IPS-15b (cell line): ENCODE data around the gene NUFIP2.
"Not testable (repeated sequence)": the region's sequence is repeated elsewhere in the genome, so short reads cannot be mapped to it uniquely, and the experiment has no call there.

ENCODE experiments used
- H3K27me3 ChIP-seq: one replicate; pipeline ENCODE4 v1.6.1; 2013; ENCODE audit warnings: low read length; ENCODE audit not compliant: control insufficient read depth, insufficient read depth
- H3K36me3 ChIP-seq: one replicate; pipeline ENCODE4 v1.6.1; 2013; ENCODE audit warnings: low read length; ENCODE audit not compliant: control insufficient read depth, insufficient read depth
- H3K4me1 ChIP-seq: one replicate; pipeline ENCODE4 v1.6.1; 2013; ENCODE audit warnings: mild to moderate bottlenecking, low read length; ENCODE audit not compliant: control insufficient read depth, insufficient read depth
- H3K4me3 ChIP-seq: one replicate; pipeline ENCODE4 v1.5.1; 2013; ENCODE audit warnings: low read depth, low read length
- H3K9ac ChIP-seq: one replicate; pipeline ENCODE4 v1.6.1; 2013; ENCODE audit warnings: low read depth, mild to moderate bottlenecking, low read length
- H3K9me3 ChIP-seq: one replicate; pipeline ENCODE4 v1.6.1; 2013; ENCODE audit warnings: mild to moderate bottlenecking, low read length; ENCODE audit not compliant: control insufficient read depth, insufficient read depth

NUFIP2 gene

DNA sequence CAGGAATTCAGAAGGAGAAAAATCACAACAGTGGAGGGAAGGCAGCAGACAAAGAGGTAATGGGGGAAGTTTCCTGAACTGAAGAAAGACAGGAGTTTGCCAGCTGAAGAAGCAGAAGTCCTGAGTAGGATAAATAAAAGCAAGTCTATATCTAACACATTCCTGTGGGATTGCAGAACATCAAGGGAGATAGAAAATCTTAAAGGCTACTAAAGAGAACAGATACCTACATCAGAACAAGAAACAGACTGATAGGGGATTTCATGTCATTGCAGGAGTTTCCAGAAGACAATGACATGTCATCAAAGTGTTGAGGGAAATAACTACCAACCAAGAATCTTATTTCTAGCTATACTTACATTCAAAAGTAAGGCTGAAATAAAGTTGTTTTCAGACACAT lies 68.6 kb downstream of the NUFIP2 start:
- Histone ChIP-seq H3K36me3 (no peaks in the 10 kb centered on the region), H3K9me3 (no peaks in the 10 kb centered on the region), H3K4me3 (no peak overlapping the region), H3K27me3 (no peaks in the 10 kb centered on the region), H3K4me1 (no peaks in the 10 kb centered on the region), H3K9ac (no peak overlapping the region)

DNA sequence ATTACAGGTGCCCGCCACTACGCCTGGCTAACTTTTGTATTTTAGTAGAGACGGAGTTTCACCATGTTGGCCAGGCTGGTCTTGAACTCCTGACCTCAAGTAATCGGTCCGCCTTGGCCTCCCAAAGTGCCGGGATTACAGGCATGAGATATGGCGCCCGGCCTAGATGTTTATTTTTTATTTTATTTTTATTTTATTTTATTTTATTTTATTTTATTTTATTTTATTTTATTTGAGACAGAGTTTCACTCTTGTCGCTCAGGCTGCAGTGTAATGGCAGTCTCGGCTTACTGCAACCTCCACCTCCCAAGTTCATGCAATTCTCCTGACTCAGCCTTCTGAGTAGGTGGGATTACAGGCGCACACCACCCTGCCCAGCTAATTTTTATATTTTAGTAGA lies 72.6 kb downstream of the NUFIP2 start:
- H3K9me3 ChIP-seq, H3K4me1 ChIP-seq, H3K36me3 ChIP-seq, H3K9ac ChIP-seq, H3K27me3 ChIP-seq, H3K4me3 ChIP-seq: not testable (repeated sequence)

- Histone ChIP-seq H3K9me3 (no peaks in the 10 kb centered on the region), H3K27me3 (no peaks in the 10 kb centered on the region), H3K4me3 (no peak overlapping the region), H3K4me1 (no peaks in the 10 kb centered on the region), H3K36me3 (no peaks in the 10 kb centered on the region), H3K9ac (no peak overlapping the region)
Measured at GRCh38 chr17:29219378-29220047, 74.4 kb downstream of the NUFIP2 start.

DNA sequence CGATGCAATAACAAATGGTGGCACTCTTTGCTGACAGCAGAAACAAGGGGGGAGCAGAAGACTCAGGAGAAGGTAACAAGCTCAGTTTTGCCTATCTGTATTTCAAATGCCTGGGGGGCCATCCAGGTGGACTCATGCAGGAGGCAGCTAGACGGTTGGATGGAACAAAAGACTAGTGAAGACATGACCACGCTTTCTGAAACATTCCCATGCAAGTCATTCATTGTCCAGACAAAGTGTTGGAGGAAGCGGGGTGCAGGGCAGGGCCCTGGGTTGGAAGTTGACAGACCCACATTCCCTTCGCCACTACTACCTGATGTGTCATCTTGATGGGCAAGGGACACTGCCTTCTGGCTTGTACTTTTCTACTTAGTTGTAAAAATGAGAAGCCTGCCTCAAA lies 77.1 kb downstream of the NUFIP2 start:
- Histone ChIP-seq H3K4me3 (no peak overlapping the region), H3K4me1 (no peaks in the 10 kb centered on the region)

DNA sequence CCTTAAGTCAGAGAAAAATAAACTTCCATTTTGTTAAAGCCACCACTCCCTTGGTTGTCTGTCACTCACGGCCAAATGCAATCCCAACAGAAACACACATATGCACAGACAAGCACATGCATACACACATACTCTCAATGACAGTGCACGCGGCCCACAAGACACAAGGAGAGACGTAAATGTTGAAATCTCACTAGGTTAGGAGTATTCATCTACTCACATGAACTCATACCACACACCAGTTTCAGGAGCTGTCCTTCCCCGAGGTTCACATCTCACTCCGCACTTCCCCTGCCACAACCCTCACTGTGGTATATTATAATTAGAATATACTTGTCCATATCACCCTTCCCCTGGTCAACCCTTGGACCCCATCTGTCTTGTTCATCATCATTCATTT lies 77.8 kb downstream of the NUFIP2 start:
- H3K27me3 ChIP-seq, result no peaks in the 10 kb centered on the region
- no peaks in the 10 kb centered on the region for H3K36me3 ChIP-seq
- no peak overlapping the region for H3K4me3 ChIP-seq
- no peak overlapping the region for H3K9ac ChIP-seq
- no peaks in the 10 kb centered on the region for H3K9me3 ChIP-seq
- no peaks in the 10 kb centered on the region for H3K4me1 ChIP-seq

More for the DNA sequence above, 77.1 kb downstream of the NUFIP2 start:
- Histone ChIP-seq H3K36me3 (no peaks in the 10 kb centered on the region), H3K27me3 (no peaks in the 10 kb centered on the region), H3K9ac (no peak overlapping the region), H3K9me3 (no peaks in the 10 kb centered on the region)

- H3K9ac ChIP-seq, result no peak overlapping the region
- H3K27me3 ChIP-seq, result no peaks in the 10 kb centered on the region
- H3K4me1 ChIP-seq, result no peaks in the 10 kb centered on the region
- no peaks in the 10 kb centered on the region for H3K9me3 ChIP-seq
- no peaks in the 10 kb centered on the region for H3K36me3 ChIP-seq
- no peak overlapping the region for H3K4me3 ChIP-seq
Measured at GRCh38 chr17:29215717-29216116, 78.2 kb downstream of the NUFIP2 start.

DNA sequence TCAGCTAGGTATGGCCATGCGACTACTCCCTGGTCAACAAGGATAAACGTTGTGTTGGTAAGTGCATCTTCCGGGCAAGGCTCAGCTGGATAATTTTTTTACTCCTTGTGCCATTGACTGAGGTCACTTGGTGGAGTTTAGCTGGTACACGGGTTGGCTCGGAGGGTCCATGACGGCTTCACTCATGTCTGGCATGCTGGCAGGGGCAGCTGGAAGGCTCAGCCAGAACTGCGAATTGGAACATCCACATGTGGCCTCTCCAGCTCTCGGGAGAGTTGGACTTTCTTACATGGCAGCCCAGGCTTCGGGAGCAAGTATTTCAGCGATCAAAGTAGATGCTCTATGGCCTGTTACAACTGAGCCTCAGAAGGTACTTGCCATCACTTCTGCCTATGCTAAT lies 78.8 kb downstream of the NUFIP2 start:
- H3K4me3 ChIP-seq, result no peak overlapping the region
- H3K27me3 ChIP-seq, result no peaks in the 10 kb centered on the region
- H3K9me3 ChIP-seq, result no peaks in the 10 kb centered on the region
- H3K9ac ChIP-seq, result no peak overlapping the region
- H3K36me3 ChIP-seq, result no peaks in the 10 kb centered on the region
- H3K4me1 ChIP-seq, result no peaks in the 10 kb centered on the region

DNA sequence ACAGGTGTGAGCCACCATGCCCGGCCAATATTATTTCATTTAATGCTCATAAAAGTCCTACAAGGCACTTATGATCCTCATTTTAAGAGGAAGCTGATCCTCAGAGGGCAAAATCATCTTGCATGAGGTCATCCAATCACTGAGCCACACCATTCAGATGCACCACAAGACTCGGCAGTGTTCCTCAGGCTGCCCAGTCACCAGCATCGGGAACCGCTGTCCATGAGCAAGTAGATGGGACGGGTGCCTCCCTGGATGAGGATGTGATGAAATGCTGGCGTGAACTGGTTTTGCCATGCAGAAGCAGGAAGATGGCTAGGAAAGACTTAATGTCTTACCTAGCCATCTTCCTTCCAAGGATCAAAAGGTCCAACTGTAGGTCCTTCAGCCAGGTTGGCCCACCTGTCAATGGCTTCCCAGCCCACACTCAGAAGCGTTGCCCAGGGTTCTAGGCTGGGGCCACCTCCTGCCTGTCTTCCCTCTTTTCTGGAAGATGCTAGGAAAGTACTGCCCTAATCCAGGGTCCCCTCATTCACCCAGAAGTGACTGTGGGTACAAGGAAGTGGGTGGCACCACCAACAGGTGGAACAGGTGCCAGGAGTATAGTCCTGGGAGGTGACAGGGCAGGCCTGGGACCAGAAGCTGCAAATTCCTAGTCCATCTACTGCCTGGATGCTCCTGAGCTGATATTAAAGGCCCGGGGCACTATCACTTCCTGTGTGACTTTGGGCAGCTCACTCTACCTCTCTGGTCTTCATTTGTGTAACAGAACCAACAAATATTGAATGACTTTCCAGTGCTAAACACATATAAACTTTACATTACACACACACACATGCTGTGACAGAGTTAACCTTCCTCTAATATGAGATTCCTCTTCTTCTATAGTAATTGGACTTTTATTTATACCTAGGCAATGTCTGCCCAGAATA lies 79.5 kb downstream of the NUFIP2 start:
- Histone ChIP-seq H3K4me3 (no peak overlapping the region), H3K9ac (no peak overlapping the region), H3K36me3 (no peaks in the 10 kb centered on the region), H3K27me3 (no peaks in the 10 kb centered on the region), H3K4me1 (no peaks in the 10 kb centered on the region), H3K9me3 (no peaks in the 10 kb centered on the region)

- Histone ChIP-seq H3K36me3 (no peaks in the 10 kb centered on the region), H3K4me3 (no peak overlapping the region), H3K9me3 (no peaks in the 10 kb centered on the region), H3K4me1 (no peaks in the 10 kb centered on the region), H3K27me3 (no peaks in the 10 kb centered on the region), H3K9ac (no peak overlapping the region)
Measured at GRCh38 chr17:29212681-29213121, 81.2 kb downstream of the NUFIP2 start.

- no peaks in the 10 kb centered on the region for H3K27me3 ChIP-seq
- H3K36me3 ChIP-seq, result no peaks in the 10 kb centered on the region
- no peaks in the 10 kb centered on the region for H3K4me1 ChIP-seq
- H3K9me3 ChIP-seq, result no peaks in the 10 kb centered on the region
- no peak overlapping the region for H3K4me3 ChIP-seq
- no peak overlapping the region for H3K9ac ChIP-seq
Measured at GRCh38 chr17:29212094-29212631, 81.8 kb downstream of the NUFIP2 start.

DNA sequence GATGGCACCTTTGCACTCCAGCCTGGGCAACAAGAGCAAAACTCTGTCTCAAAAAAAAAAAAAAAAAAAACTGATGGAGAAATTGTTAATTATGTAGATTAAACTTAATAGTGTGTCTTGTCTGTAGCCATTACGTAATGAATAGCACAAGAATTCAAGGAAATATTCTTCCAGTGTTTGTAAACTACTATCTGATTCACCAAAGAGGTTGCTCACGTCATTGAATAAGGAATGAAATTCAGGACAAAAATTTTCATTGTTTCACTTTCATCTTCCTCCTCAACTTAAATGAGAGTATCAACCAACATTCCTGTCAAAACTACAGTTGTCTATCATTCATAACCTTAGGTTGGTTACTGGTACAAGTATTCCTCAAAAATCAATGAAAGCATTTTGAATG lies 83.1 kb downstream of the NUFIP2 start:
- no peak overlapping the region for H3K9ac ChIP-seq
- H3K4me1 ChIP-seq, result no peaks in the 10 kb centered on the region
- no peaks in the 10 kb centered on the region for H3K36me3 ChIP-seq
- H3K27me3 ChIP-seq, result no peaks in the 10 kb centered on the region
- H3K4me3 ChIP-seq, result no peak overlapping the region
- H3K9me3 ChIP-seq, result no peaks in the 10 kb centered on the region

DNA sequence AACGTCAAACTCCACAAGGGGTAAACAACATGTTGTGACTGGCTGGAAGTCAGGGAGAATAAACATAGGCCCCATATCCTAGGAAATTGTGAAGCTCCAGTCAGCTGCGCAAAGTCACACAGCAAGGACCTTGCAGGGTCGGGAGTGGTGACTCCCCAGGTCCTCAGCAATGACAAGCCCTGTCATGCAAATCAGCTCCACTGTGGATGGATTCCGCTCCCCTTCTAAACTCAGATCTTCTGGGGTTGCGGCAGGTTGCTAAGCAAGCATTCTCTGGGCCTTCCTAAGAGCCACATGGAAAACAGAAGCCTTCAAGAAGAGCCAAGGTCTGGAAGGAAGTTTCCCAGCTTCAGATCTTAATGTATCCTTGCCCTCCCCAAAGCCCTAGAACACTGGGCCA lies 84.9 kb downstream of the NUFIP2 start:
- no peak overlapping the region for H3K9ac ChIP-seq
- no peak overlapping the region for H3K4me3 ChIP-seq
- H3K9me3 ChIP-seq, result no peaks in the 10 kb centered on the region
- no peaks in the 10 kb centered on the region for H3K36me3 ChIP-seq
- H3K4me1 ChIP-seq, result no peaks in the 10 kb centered on the region
- no peaks in the 10 kb centered on the region for H3K27me3 ChIP-seq
